NCI-H446 (cell line): ENCODE measurements around the gene PSAP.

Experiments used
- DNase-seq, 2 experiments: peaks; one replicate each; lab custom pipeline; 2025; lab: John Stamatoyannopoulos, UW

PSAP gene

DNA sequence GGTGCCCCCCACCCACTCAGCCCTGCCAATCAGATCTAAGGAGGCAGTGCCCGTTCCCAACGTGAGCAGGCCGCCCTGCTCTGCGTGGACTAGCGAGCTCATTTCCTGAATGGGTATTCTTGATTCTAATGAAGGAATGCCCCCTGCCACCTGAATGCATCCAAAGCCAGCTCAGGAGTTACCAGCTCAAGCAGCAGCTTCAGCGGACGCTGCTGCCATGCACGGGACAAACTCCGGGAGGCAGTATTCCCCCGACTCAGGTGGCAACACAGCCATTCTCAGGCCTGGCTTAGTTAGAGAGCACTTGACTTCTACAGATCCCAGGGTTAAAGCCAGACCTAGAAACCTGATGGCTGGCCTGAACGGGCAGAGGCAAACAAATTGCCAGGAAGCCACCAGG is 25.8 kb downstream of the PSAP start:
- no peak for DNase-seq

DNA sequence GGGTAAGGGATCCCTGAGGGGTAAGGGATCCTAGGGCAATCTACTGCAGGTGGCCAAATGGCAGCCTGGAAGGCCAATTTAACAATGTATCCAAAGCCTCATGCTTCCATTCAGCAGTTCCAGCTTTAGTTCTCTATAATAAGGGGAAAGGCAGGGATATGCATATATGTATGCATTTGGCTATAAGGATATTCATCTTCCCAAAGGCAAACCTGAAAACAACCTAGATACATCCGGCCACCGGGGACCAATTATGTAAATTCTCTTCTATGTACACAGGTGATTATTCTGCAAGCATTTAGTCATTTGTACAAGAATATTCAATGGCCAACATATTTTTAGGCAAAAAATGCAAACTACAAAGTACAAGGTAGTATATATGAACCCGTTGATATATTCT is 26.7 kb downstream of the PSAP start:
- DNase-seq, result no peak

DNA sequence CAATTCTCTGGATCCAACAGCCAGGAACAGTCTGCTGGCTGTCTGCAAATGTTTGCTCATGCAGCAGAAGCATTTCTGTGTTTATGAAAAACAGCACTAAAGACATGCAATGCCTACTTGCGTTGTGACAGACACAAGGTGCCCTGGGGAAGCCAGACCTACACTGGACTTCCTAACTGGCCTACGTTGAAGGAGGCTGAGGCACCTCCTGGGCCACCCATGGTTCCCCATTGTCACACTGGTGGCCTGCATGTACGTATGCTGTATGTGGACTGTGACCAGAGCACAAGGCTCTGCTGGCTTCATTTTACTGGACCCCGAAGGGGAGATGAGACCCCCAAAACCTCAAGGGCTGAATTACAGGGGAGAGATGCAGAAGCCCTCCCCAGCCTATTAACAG is 27.7 kb downstream of the PSAP start:
- DNase-seq, result no peak

DNA sequence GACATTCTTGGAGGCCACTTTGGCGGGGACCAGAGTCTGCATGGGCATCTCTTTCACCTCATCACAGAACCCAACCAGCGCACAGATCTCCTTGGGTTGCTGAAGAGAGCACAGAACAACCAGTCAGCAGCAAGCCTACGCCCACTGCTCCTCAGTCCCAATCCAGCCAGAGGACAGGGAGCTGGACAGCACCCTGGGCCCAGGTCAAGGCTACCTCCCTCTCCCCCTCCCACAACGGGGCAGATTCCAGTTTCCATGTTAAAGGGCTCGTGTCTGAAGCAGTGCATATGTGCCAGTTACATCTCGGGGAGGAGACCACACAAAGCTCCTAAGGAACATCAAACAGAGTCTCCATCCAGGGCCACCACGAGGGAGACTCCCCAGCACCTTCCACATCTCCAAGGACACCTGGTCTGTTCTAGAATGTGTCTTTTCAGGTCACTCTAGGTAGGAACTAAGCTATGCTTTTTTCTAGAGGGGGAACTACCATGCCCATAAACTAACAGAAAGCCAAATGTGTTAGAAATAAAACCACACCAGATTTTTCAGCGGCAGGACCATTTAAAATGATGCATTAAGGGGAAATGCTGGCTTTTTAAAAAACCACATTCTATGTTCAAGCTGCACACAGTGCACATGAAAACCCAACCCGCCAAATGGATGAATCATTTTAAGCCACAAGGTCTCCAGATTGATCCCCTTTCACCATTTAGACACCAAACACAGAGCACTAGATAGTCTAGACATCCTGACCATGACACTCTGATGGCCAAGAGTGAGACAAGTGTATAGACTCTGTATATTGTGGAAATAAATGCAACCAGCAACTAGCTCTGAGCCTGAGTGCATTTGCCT is 28.9 kb downstream of the PSAP start:
- DNase-seq, result no peak

DNA sequence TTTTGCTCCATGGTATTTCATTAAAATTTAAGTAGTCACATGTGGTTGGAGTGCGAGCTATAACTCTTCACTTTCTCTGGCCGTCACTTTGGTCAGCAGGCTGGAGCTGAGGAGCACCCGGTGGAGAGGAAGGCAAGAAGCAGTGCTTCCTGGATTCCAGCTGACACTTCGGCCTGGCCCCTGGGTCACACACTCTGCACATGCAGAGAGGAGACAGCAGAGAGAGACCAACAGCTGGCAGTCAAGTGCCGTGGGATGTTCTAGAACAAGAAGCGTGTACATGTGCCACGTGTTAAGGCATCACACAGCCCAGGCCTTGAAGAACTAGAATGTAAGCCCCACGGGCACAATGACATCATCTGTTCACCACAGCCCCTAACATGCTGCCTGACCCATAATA is 30.1 kb downstream of the PSAP start:
- DNase-seq, result no peak

DNA sequence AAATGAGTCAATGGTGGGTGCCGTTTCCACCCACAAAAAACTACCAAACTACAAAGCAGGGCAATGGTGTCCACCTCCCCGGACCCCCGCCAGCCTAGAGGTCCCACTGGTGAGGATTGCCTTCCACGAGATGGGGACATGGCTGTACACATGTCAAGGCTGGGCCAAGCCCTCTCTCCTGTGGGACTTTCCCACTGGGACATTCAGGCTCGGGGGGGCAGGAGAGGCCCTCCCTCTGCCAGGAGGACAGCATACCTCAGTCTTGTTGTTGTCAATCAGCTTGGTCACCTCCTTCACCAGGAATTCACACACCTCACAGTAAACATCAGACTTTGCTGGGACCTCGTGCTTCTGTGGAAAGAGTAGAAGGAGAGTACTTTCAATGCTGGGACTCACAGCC is 31.1 kb downstream of the PSAP start:
- DNase-seq, result no peak

DNA sequence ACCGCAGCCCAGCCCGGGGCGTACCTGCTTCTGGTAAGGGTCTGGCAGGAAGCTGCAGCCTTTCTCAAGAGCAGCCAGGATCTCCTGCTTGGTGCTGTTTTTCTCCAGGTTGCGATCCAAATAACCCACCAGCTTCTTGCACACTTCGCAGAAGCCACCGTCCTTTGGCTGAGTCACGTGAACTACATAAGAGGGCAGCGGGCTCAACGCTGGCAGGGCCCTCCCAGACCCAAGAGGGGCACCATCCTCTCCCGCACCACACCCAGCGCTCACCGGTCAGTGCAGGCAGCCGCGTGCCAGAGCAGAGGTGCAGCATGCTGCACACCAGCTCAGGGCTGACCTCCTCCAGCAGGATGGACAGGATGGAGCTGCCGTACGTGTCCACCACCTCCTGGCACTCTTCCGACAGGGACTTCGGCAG is 31.6 kb downstream of the PSAP start:
- DNase-seq, result no peak

DNA sequence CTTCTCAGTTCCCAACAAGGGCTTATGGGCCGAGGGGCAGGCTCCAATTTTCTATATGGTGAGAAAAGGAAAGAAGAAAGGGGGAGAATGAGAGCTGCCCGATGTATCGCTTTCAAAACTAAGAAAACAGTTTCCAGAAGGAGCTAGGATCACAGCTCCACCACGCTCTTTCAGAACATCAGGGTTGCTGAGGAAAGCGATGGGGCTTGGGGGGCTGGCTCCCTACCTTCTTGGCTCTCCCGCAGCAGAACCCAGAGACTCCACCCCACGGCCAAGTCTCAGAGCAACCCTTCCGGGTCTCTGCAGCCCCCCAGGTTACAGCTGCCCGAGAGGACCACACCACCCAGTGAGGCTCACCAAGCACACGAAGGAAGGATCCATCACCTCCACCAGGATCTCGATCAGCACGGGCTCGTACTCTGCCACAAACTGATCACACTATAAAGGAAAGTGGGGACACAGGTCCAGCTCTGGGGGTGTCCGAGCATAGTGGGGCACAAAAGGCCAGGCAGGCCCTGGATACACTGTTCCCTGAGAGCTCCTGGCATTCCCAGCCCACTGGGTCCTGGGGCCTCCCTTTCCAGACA is 32.3 kb downstream of the PSAP start:
- DNase-seq, result no peak

DNA sequence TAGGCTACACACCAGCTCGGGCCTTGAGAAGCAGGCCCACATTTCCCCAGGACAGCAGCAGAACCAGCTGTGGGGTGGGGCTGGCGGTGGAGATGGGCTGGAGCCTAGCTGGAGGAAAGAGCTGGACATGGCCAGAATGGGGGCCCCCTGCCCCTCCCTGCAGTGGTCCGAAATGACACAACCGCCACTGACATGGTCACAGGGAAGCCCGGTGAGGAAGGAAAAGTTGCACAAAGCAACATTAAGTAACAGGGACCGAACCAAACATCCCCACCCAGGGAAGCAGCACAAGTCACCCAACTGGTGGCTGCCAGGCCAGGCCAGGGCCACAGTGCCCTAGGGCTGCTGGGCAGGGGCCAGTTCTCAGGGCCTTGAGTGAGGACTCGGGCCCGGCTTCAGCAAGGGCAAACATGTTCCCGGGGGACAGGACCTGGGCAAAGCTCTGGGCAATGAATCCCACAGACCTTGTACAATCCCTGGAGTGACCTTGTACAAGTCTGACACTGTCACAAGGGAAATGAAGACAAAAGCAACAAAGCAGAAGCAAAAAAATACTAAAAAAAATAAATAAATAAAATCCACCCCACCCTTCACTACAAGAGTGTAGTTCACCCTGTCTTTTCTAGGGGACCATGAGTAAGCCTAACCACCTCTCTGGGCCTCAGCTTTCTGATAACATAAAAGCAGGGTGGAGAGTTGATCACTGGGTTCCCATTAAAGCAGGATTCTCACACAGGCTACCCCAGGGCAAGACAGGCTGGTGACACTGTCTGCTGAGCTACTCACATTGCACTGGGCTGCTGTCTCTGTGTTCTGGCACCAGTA is 33.0 kb downstream of the PSAP start:
- DNase-seq, result no peak

DNA sequence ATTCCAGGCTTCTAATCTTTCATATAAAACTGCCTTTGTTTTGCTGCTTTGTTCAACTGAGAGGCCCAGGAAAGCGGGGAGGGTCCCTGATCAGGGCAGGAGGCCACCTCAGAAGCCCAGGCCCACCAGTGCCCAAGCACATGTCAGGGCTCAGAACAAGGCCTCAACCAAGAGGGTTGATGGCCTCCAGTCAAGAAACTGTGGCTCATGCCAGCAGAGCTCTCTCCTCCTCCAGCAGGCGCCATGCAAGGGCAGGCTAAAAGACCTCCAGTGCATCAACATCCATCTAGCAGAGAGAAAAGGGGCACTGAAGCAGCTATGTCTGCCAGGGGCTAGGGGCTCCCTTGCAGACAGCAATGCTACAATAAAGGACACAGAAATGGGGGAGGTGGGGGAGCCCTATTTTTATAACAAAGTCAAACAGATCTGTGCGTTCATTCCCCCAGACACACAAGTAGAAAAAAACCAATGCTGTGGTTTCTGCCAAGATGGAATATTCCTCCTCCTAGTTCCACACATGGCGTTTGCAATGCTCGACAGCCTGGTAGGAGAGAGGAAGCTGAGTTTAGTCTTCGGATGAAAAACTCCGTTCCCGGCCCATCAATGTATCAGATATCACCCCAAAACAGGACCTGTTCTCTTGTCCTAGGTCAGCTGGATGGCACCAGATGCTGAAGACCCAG is 34.0 kb downstream of the PSAP start:
- no peak for DNase-seq

DNA sequence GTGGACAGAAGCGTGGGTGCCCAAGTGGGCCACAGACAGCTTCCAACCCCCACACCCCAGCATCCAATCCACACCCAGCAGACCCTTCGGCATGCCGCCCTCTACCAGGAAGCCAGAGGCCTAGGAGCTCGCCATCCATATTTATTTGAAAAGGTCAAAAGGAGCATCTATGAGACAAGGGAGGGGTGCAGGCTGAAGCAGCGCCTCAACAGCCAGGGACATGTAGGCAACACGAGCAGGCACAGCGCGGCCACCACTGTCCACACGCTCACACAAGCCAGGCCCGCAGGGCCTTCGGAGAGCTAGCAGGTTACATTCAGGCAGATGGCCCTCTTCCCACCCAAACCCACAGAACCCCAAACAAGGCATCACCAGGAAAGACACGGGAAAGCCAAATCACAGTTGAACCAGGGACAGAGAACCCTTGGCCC is 34.6 kb downstream of the PSAP start:
- DNase-seq, result no peak

DNA sequence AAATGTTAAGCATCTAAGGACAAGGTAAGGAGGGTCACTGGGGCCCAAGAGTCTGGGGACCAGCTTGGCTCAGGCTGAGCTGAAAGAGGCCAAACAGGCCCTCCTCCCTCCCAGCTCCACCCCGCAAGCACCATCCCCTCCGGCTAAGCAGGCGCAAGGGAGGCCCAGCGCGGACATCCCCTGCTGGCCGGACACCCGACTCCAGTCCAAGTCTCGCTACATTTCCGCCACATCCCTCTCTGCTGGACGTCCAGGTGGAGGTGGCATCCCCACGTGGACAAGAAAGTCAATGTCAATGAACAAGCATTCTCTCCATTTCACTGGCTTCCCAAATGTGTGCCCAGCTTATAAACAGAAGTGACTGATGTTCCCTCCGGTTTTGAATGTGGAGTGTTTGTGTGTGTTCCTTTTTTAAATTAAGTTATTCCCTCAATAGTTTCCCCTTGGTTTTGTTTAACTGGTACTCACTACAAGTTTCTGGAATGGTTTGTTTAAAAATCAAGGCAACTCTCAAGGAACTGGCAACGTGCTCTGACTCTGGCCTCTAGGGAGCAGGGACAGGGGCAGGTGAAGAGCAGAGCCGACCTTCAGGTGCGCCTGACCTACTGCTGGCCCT is 35.4 kb downstream of the PSAP start:
- DNase-seq, result no peak

DNA sequence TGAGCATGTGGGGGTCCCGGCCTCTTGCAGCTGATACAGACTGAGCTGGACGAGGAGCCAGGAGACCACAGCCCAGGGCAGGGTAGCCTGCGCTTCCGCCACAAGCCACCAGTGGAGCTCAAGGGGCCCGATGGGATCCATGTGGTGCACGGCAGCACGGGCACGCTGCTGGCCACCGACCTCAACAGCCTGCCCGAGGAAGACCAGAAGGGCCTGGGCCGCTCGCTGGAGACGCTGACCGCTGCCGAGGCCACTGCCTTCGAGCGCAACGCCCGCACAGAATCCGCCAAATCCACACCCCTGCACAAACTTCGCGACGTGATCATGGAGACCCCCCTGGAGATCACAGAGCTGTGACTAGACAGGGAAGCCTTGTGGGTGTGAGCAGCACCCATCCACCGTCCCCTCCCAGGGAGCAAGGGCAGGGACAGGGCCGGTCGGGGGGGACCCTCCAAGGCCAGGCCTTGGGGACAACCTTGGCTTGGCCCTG is 36.1 kb downstream of the PSAP start:
- no peak for DNase-seq

DNA sequence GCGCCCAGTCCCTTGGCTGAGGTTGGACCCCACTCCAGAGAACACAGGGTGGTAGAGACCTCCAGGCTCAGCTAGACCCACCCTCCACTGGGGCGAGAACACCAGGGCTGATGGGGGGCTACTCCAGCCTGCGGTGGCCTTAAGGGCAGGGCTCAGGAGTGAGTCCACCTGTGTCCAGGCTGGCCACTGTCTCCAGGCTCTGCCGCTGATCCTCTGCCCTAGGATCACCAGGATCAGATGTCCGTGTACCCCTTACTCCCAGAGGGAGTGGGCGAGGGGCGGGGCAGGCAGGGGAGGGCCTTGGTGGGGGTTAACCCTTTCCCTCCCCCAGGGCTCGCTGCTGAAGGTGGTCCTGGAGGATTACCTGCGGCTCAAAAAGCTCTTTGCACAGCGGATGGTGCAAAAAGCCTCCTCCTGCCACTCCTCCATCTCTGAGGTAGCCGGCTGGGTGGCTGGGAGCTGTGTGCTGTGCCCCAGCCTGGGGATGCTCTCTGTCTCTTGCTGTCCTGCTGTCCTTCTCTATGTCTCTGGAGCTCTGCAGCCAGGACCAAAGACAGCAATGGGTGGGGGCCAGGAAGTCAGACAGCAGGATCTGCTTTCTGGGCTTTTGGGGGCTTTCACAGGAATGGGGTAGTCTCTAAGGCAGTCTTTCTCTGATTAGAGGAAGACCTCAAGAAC is 38.0 kb downstream of the PSAP start:
- no peak for DNase-seq

DNA sequence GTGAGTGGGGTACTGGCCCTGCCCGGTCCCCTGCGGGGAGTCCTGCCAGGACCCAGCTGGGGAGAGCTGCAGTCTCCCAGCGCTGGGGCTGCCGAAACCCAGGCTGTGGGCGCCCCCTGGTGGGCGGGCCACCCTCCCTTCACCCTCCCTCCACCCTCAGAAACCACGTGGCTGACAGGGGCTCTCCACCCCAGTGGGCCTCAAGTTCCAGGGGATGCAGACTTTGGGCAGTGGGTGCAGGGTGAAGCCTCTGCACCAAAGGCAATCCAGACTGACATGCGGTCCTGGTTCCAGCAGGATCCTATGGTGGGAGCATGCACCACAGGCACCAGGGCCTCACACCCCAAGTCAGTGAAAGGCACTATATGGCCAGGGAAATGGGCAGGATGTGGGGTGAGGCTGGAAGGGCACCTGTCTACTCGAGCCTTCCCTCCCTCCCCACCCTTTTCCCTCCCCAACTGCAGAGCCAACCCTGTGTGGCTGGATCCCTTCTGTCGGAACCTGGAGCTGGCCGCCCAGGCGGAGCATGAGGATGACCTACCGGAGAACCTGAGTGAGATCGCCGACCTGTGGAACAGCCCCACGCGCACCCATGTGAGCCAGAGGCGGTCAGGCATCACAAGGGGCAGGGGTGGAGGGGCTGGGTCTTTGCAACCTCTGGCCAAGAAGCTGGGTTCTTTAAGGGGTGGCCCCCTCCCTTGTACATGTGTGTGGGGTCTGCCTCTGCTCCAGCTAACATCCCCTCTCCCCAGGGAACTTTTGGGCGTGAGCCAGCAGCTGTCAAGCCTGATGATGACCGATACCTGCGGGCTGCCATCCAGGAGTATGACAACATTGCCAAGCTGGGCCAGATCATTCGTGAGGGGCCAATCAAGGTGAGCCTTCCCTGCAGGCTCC is 38.8 kb downstream of the PSAP start:
- DNase-seq, result peak in 1 of 2 experiments; percentile 36

DNA sequence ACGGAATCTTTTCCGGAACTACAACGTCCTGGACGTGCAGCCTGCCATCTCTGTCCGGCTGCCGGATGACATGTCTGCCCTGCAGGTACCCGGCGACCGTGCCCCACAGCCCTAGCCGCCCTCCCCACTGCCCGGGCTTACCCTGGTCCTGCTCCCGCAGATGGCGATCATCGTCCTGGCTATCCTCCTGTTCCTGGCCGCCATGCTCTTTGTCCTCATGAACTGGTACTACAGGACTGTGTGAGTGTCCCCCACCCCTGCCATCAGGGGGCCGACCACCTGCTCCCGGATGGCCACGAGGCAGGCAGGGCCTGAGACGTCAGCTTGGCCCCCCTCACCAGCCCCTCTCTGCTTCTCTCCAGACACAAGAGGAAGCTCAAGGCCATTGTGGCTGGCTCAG is 39.7 kb downstream of the PSAP start:
- no peak for DNase-seq

DNA sequence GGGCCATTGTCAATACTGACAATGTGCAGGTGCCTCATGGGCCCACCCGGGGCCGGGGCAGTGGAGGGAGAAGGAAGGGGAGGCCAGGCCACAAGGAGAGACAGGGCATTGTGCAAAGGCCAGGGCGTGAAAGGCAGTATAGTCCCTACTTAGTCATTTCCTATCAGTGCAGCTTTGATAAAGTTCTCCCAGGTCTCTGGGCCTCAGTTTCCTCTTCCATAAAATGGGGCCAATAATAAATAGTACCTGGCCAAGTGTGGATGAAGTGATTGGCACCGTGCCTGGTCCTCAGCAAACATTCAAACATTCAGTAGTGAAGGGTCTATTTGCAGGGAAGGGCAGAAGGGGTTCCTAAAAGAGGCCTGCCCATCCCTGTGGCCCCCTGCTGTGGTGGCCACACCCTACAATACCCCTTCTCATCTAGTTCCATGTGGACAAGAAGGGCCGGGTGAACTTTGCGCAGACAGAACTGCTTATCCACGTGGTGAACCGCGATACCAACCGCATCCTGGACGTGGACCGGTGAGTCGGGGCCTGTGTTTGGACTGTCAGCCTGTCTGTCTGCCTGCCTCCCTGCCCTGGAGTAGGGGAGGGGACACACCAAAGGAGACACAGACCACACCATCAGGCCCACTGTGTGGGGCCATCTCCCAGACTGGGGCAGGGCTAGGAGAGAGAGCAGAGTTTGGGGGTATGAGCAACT is 40.9 kb downstream of the PSAP start:
- DNase-seq, result no peak

DNA sequence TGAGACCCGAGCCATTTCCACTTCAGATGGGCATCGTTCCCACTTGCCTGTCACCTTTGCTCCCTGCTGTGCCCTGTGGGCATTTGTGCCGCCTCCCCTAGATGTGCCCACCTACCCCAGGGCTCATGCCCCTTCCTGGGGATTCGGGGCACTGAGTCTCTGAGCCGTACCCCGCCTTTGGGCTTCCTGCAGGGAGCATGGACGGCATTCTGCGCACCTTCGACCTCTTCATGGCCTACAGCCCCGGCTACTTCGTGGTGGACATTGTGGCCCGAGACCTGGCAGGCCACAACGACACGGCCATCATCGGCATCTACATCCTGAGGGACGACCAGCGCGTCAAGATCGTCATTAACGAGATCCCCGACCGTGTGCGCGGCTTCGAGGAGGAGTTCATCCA is 41.4 kb downstream of the PSAP start:
- DNase-seq, result no peak
